Ovary (tissue), 9 donors: ENCODE results near the gene KDM4C. TPM values are rescaled to one million over a fixed set of nuclear protein-coding genes. Genes with fewer than 3 reads are reported as not detected.

Experiments
- DNase-seq, 5 donors: peaks; one replicate each; pipeline ENCODE4 v3.0.0-alpha.2; 2019 to 2020
- H3K27ac ChIP-seq, 2 donors: fragments of 200-600 bp; one replicate each; pipeline versions ENCODE4 v1.5.1 to v1.8.0; 2019 to 2022
- H3K27me3 ChIP-seq: fragments of 200-600 bp; one replicate; pipeline ENCODE4 v1.8.0; 2022
- H3K36me3 ChIP-seq: fragments of 200-600 bp; sonication (generic); one replicate; pipeline ENCODE4 v1.5.1; 2019
- H3K4me1 ChIP-seq: one replicate; pipeline ENCODE4 v1.8.1; 2013; ENCODE audit warnings: mild to moderate bottlenecking, moderate library complexity; ENCODE audit not compliant: insufficient read depth
- H3K4me3 ChIP-seq: fragments of 200-600 bp; sonication (generic); one replicate; pipeline ENCODE4 v1.5.1; 2017
- H3K9me3 ChIP-seq, 2 donors: fragments of 200-600 bp in 1 of 2; sonication (generic) in 1 of 2; one replicate each; pipeline versions ENCODE4 v1.5.1 to v1.8.1; 2013 to 2019; ENCODE audit warnings: mild to moderate bottlenecking in 1 of 2, moderate library complexity in 1 of 2
- CTCF ChIP-seq, 3 donors: fragments of 450-650 bp in 2 of 3; fragments of 200-600 bp in 1 of 3; IDR thresholded peaks; one replicate each; pipeline versions ENCODE4 v1.5.1 to v1.8.0; 2016 to 2022; ENCODE audit warnings: antibody characterized with exemption in 3 of 3, mild to moderate bottlenecking in 1 of 3
- EP300 ChIP-seq: sonication (generic); formaldehyde crosslinking; IDR thresholded peaks from one replicate; pipeline ENCODE4 v1.6.1; 2017; ENCODE audit warnings: antibody characterized with exemption
- POLR2A ChIP-seq: fragments of 450-650 bp; IDR thresholded peaks from one replicate; pipeline ENCODE4 v1.6.1; 2017; ENCODE audit warnings: antibody characterized with exemption, mild to moderate bottlenecking, moderate library complexity
- WGBS, 3 donors: extraction: QIAGEN DNeasy Blood & Tissue Kit in 1 of 3; methylation state at CpG; one replicate each; pipeline versions ENCODE4 v1.1.5 to v1.1.7; 2013 to 2017; 5-methylcytosine and 5-hydroxymethylcytosine counted together
- intact Hi-C, 4 donors: fragments of 100-400 bp; cut with DNase I; formaldehyde crosslinking; loops; one replicate each; pipeline versions ENCODE4 v1.11.0 to v1.15.1; 2022 to 2023
- polyA plus RNA-seq, 2 donors: library from polyadenylated mRNA; stranded (reverse); fragments of 200-250 nt in 1 of 2; fragments of 350-450 nt in 1 of 2; fragmentation: Illumina TruSeq in 1 of 2; extraction: RNeasy Lipid Tissue Mini Kit (QIAGEN cat#74804) in 1 of 2; gene quantifications; one replicate each; pipeline ENCODE4 v1.2.3, GENCODE V29; 2013 to 2014
- total RNA-seq, 7 donors: library from RNA; depleted of rRNA in 2 of 7; stranded (reverse); fragments of >200 nt in 2 of 7; fragmentation: NEBNext Ultra II Directional in 3 of 7; extraction: Animal tissue kit (Norgen Biotek cat#: 25700) in 3 of 7; gene quantifications; one replicate each; pipeline versions ENCODE4 v1.1.0 to v1.2.4, GENCODE V29; 2016 to 2023
- donor health status: DM: no; HTN: no; CAD: no; lungs with moderate emphysema.
- donor health status: DM: no; HTN: no; CAD: no.
- donor health status: Bipolar disorder and iron deficiency.
- donor health status: DM: yes; HTN: yes; CAD: no.
- donor health status: DM: no; HTN: no; CAD: no.
- donor health status: DM: yes; HTN: yes; CAD: no.

The KDM4C gene
- total and polyA plus RNA-seq, 9 donors, result 9.5 to 35.6 (median 26.7) TPM

- Histone ChIP-seq H3K4me3 (no peak overlapping the region), H3K36me3 (no peaks in the 10 kb centered on the region), H3K4me1 (no peaks in the 10 kb centered on the region), H3K9me3 (no peaks in the 10 kb centered on the region), H3K27me3 (no peaks in the 10 kb centered on the region), H3K27ac (no peak overlapping the region)
- WGBS, 3 donors, result 87 to 89% (median 88%) methylated on average over 4 of the region's 4 CpGs
- no peak for DNase-seq
- TF ChIP-seq EP300, result no peak
- no peak for TF ChIP-seq CTCF (IDR thresholded peaks at IDR 0.05)
- TF ChIP-seq POLR2A, result no peak
- intact Hi-C loops, result no loop called here
Observed at GRCh38 chr9:7205806-7206205, 448.0 kb downstream of the KDM4C start.

- H3K9me3 ChIP-seq, result no peaks in the 10 kb centered on the region
- DNase-seq, result no peak
- no peak overlapping the region for H3K27ac ChIP-seq
- WGBS, 3 donors, result 85 to 91% (median 90%) methylated on average over 6 of the region's 6 CpGs
- no peak overlapping the region for H3K4me3 ChIP-seq
- no peak for TF ChIP-seq CTCF (IDR thresholded peaks at IDR 0.05)
- TF ChIP-seq POLR2A, result no peak
- no peak for TF ChIP-seq EP300
- no peaks in the 10 kb centered on the region for H3K36me3 ChIP-seq
- H3K4me1 ChIP-seq, result no peaks in the 10 kb centered on the region
- no peaks in the 10 kb centered on the region for H3K27me3 ChIP-seq
- intact Hi-C loops, result no loop called here
Observed at GRCh38 chr9:7206221-7206758, 448.5 kb downstream of the KDM4C start.

- intact Hi-C loops, result no loop called here
- WGBS, 3 donors, result 71 to 84% (median 81%) methylated on average over 15 of the region's 15 CpGs
Observed at GRCh38 chr9:7209016-7209715, 451.4 kb downstream of the KDM4C start.

GRCh38 chr9:7209990-7210389 lies 452.2 kb downstream of the KDM4C start:
- no peaks in the 10 kb centered on the region for H3K27me3 ChIP-seq
- no peak for DNase-seq
- H3K9me3 ChIP-seq, result no peaks in the 10 kb centered on the region
- H3K36me3 ChIP-seq, result no peaks in the 10 kb centered on the region
- WGBS, 3 donors, result 72 to 83% (median 73%) methylated on average over 3 of the region's 3 CpGs
- H3K4me3 ChIP-seq, result no peak overlapping the region
- H3K27ac ChIP-seq, result no peak overlapping the region
- no peak for TF ChIP-seq EP300
- TF ChIP-seq CTCF (IDR thresholded peaks at IDR 0.05), result no peak
- no peak for TF ChIP-seq POLR2A
- intact Hi-C loops, result no loop called here
- H3K4me1 ChIP-seq, result no peaks in the 10 kb centered on the region

More at GRCh38 chr9:7209016-7209715, 451.4 kb downstream of the KDM4C start:
- Histone ChIP-seq H3K36me3 (no peaks in the 10 kb centered on the region), H3K4me3 (no peak overlapping the region), H3K9me3 (no peaks in the 10 kb centered on the region), H3K27me3 (no peaks in the 10 kb centered on the region), H3K4me1 (no peaks in the 10 kb centered on the region), H3K27ac (no peak overlapping the region)
- no peak for TF ChIP-seq POLR2A
- no peak for TF ChIP-seq EP300
- TF ChIP-seq CTCF (IDR thresholded peaks at IDR 0.05), result no peak
- DNase-seq, result no peak
